Colon (tissue), 2 donors: ENCODE results near the gene VPS37D.
"Not testable (repeated sequence)": the region's sequence is repeated elsewhere in the genome, so short reads cannot be mapped to it uniquely, and the experiment has no call there.

ENCODE experiments used
- FAIRE-seq: peaks from 2 replicates; lab custom pipeline; 2012; peaks lifted over from hg19 to GRCh38; lab: Jason Lieb, UNC
- donor health status: control.
- donor health status: control.

Gene VPS37D, protein sequence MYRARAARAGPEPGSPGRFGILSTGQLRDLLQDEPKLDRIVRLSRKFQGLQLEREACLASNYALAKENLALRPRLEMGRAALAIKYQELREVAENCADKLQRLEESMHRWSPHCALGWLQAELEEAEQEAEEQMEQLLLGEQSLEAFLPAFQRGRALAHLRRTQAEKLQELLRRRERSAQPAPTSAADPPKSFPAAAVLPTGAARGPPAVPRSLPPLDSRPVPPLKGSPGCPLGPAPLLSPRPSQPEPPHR

GRCh38 chr7:73667344-73668102 lies at the start of gene VPS37D:
Gene VPS37D (plus strand): TSS chr7:73667831. CDS start chr7:73667959, 128 bp downstream.
- FAIRE-seq: no peak

DNA sequence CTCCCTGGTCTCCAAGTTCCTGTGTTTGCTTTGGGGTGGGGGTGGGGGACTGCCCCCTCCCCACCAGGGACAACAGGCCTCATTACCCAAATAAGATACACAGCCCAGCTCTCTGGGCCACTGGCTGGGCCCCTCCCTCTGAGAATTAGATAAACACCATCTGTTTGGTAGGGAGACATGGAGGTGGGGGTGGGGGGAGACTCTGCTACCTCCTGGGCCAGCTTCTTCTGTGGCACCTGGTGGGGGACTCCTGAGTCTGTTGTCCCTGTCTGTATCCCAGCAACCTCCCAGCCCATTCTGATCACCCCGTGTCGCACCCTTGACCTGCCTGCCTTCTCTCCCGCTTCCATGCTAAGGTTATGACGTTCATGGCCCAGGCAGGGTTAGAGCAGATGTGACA lies 49.1 kb upstream of the VPS37D start:
- no peak for FAIRE-seq

GRCh38 chr7:73619394-73619793 lies 48.2 kb upstream of the VPS37D start:
- not testable (repeated sequence) for FAIRE-seq

DNA sequence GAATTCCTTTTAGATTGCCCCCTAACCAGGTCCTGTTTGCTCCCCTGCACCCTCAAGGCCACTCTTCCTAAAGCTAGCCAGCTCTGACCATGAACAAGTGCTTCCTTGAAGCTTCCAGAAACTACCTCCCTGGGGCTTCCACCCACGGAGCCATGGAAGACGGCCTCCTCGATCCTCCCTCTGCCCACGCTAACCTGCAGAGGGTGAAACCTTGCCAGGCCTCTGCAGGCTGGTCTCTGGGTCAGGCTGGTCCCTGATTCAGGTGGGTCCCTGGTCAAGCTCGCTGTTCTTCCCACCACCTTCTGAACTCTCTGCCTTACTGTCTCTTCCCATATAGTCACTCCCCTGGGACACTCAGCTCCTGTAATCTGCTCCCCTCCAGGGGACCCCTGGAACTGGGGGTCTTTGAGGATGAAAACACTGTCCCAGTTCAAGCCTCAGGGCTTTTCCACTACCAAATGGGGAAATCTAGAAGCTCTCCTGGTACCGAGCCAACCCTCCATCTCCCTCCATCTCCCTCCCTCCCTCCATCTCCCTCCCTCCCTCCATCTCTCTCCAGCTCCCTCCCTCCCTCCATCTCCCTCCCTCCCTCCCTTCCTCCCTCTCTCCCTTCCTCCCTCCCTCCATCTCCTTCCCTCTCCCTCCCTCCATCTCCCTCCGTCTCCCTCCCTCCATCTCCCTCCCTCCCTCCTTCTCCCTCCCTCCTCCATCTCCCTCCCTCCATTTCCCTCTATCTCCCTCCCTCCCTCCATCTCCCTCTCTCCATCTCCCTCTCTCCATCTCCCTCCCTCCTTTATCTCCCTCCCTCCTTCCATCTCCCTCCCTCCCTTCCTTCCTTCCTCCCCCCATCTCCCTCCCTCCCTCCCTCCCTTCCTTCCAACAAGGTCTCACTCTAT lies 46.2 kb upstream of the VPS37D start:
- FAIRE-seq: no peak

GRCh38 chr7:73622527-73622908 lies 45.1 kb upstream of the VPS37D start:
- no peak for FAIRE-seq

GRCh38 chr7:73622909-73623797 lies 44.5 kb upstream of the VPS37D start:
- no peak for FAIRE-seq

DNA sequence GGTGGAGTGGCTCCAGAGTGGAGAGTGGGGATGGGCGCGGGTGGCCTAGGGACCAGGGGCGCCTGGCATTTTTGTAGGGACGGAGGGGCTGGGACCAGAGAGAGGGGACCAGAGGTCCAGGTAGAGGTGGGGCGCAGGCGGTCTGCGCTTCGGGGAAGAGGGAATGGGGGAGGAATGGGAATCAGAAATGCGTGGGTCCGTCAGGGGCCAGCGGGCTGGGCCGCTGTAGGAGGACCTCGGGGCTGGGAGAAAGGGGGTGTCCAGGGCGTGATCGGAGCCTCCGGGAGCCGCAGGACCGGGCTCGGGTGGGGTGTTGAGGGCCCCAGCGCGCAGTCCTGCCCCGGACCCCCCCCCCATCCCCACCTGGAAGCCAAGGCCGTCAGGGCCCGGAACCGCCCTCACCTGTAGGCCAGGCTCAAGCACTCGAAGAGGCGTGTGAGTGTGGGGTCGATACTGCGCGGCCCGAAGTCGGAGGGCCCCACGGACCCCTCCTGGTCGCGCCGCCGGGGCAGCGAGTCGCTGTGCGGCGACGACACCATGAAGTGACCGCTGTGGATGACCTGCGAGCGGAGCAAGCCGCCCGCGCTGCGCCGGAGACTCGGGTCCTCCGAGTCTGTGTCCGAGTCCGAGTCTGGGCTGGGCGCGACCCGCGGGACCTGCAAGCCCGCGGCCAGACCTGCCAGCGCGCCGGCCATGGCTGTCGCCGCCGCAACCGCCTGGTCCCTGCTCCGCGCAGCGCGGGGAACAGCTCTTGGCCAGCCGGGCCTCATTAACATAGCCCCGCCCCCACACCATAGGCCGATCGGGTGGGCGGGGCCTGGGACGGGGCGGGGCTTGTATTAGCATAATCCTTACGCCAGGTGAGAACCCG lies 43.6 kb upstream of the VPS37D start, which contains the start of gene MLXIPL:
Gene MLXIPL, minus strand, starts transcription at position 725 of the 871 bp plus-strand sequence. Its CDS starts 30 bp downstream, at position 695.
- no peak for FAIRE-seq

DNA sequence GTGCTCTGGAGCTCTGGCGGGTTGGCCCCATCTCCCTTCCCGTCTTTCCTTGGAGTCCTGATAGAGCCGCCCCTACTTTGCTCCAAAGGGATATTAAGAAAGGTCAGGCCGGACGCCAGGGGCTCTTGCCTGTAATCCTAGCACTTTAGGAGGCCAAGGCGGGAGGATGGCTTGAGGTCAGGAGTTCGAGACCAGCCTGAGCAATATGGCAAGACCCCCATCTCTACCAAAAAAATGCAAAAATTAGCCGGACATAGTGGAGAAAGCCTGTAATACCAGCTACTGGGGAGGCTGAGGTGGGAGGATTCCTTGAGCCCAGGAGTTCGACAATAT lies 43.0 kb upstream of the VPS37D start:
- no peak for FAIRE-seq

DNA sequence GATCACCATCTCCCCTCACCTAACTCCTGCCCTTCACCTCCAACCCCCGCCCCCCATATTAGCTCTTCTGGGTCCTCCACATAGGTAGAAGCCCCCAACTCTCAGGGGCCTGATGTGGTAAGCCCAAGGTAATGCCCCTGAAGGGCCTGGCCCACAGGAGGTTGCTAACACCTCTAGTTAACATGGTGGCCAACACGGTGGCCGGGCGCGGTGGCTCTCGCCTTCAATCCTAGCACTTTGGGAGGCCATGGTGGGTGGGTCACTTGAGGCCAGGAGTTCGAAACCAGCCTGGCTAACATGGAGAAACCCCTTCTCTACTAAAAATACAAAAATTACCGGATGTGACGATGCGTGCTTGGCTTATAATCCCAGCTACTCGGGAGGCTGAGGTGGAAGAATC lies 42.4 kb upstream of the VPS37D start:
- FAIRE-seq: no peak

- FAIRE-seq: no peak
These were observed 40.8 kb upstream of the VPS37D start for GRCh38 chr7:73626814-73627213.

GRCh38 chr7:73628504-73628903 lies 39.1 kb upstream of the VPS37D start:
- no peak for FAIRE-seq

DNA sequence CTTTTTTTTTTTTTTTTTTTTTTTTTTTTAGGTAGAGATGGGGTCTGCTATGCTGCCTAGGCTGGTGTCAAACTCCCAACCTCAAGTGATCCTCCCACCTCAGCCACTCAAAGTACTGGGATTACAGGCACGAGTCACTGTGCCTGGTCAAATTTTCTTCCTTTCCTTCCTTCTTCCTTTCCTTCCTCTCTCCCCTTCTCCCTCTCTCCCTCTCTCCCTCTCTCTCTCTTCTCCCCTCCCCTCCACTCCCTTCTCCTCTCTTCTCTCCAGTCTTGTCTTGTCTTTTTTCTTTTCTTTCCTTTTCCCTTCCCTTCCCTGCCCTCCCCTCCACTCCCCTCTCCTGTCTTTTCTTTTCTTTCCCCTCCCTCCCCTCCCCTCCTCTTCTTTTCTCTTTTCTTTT lies 36.1 kb upstream of the VPS37D start:
- no peak for FAIRE-seq

- no peak for FAIRE-seq
These were observed 34.3 kb upstream of the VPS37D start for GRCh38 chr7:73633323-73633722.

GRCh38 chr7:73633844-73634243 lies 33.8 kb upstream of the VPS37D start:
- FAIRE-seq: no peak

DNA sequence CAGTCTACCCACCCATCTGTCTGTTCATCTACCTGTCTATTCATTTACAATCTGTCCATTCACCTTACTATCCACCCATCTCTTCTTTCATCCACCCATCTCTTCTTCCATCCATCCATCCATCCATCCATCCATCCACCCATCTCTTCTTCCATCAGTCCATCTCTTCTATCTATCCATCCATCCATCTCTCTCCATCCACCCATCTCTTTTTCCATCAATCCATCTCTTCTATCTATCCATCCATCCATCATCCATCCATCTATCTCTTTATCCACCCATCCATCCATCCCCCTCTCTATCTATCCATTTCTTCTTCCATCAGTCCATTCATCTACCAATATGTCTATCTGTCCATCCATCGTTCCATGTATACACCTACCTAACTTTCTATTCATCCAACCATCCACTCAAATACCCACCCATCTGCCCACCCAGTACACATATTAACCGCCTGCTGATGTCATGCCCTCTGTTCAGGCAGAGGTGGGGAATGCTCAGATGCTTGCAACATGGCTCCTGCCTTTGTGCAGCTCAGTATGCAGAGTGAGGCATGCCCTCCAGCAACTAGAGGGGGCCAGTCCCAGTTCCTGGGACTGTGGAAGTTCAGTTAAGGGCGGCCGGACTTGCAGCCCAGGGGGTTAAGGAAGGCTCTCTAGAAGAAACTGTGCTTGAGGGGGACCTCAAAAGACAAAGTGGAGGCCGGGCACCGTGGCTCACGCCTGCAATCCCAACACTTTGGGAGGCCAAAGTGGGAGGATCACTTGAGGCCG lies 32.0 kb upstream of the VPS37D start:
- no peak for FAIRE-seq

DNA sequence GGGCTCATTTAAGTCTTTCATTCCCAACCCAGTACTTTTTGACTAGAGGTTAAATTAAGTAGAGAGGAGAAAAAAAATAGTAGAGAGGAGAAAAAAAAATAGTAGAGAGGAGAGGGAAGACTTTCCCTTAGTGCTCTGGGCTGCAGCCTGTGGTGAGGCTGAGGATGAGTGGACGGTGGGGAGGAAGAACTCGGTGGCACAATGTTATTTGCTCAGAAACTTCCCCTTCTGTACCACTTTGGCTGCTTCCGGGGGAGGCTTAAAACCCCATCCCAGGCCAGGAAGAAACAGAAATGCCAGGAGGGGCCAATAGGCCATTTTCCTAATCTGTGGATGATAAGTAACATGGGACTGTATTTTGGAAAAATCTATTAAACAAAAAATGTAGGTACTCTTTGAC lies 28.7 kb upstream of the VPS37D start:
- FAIRE-seq: no peak

- no peak for FAIRE-seq
These were observed 24.8 kb upstream of the VPS37D start for GRCh38 chr7:73642834-73643233.

DNA sequence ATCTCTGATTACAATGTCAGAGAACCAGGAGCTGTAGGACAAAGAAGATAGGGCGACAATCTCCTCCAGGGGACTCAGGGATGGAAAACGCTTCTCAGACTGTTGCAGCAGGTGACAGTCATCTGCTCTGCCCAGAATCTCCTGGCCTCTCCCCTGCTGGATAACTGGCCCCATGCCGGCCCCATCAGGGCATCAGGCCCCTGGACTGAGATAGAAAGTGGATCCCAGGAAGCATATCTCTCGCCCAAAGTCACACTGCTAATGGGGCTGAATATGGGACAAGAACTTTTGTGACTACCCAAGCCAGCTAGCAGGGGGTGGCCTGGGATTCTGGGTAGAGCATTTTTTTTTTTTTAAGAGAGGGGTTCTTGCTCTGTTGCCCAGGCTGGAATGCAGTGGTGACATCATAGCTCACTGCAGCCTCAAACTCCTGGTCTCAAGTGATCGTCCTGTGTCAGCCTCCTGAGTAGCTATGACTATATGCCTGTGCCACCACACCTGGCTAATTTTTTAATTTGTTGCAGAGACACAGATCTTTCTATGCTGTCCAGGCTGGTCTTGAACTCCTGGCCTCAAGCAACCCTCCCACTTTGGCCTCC lies 22.8 kb upstream of the VPS37D start:
- FAIRE-seq: no peak

DNA sequence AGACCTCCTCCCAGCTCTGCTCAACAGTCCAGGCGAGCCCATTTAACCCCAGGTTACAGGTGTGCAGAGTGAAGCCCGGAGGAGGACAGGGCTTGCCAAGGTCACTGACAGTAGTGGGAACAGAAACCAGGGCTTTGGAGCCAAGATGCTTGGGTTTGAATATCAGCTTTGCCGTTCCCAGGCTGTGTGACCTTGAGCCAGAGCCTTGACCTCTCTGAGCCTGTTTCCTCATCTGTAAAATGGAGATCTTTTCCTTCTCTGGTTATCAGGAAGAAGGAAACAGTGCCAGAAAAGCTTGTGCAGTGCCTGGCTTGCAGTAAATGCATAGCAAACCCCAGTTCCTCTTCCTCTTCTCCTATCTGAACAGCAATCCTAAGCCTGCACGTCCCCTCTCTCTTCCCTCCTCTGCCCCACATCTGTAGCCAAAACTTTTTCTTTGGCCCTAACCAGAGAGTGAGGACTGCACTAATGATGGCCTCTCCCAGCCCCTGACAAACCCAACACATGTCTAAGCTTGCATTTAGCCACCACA lies 21.9 kb upstream of the VPS37D start:
- FAIRE-seq: no peak
